ENCODE results near the gene AHNAK.
"Not testable (repeated sequence)": the region's sequence is repeated elsewhere in the genome, so short reads cannot be mapped to it uniquely, and the experiment has no call there.

AHNAK gene

GRCh38 chr11:62573006-62573591, 26.5 kb upstream of the AHNAK start:
- DNase-seq: no peak

DNA sequence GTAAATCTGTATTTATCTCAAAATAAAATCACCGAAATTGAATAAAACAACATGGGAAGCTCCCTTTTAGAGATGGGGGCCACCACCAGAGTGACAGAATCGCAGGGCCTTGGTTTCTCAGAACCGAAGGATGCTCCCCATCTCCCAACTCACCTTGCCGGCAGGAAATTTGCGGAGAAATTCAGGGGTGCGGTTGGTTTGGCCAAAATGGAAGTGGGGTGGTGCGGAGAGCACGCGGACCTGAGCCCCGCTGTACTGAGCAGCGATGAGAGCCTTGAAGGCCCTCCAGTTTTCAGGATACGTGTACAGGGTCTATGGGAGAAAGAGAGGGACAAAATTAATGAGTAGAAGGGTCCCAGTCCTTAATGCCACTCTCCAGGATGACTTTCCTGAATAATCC, 25.8 kb upstream of the AHNAK start:
- no peak for DNase-seq

DNA sequence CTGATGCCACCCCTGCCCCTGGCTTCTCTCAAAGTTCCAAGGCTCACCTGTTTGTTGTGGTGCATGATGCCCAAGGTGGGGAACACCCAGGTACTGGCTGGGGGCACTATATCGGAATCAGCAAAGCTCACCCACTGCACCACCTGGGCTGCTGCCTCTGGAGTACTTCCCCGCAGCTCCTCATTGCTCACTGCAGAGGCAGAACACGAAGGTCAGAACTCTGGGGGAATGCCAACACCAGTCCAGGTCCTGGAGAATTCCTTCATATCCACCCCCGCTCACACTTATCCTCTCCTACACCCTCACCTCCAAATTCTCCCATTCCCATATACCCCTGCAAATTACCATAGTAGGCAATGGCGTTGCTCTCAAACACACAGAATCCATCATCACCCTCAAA, 24.9 kb upstream of the AHNAK start:
- DNase-seq: not testable (repeated sequence)

DNA sequence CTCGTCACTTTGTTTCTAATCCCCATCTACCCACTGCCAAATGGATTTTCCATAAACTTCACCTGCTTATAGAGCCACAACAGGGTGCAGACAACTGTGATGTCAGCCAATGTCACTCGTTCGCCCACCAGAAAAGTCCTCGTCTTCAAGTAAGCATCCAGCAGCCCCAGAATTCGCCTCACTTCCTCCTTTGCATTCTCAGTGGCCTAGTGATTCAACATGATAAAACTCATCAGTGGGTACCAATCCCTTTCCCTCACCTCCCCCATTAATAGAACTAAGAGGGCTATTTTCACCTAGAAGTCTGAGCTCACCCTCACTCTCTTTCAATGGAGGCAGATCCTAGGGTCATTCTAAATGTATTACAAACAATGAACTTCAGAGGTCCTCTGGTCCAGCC, 24.3 kb upstream of the AHNAK start:
- not testable (repeated sequence) for DNase-seq

GRCh38 chr11:62569611-62570010, 23.0 kb upstream of the AHNAK start:
- DNase-seq: no peak

DNA sequence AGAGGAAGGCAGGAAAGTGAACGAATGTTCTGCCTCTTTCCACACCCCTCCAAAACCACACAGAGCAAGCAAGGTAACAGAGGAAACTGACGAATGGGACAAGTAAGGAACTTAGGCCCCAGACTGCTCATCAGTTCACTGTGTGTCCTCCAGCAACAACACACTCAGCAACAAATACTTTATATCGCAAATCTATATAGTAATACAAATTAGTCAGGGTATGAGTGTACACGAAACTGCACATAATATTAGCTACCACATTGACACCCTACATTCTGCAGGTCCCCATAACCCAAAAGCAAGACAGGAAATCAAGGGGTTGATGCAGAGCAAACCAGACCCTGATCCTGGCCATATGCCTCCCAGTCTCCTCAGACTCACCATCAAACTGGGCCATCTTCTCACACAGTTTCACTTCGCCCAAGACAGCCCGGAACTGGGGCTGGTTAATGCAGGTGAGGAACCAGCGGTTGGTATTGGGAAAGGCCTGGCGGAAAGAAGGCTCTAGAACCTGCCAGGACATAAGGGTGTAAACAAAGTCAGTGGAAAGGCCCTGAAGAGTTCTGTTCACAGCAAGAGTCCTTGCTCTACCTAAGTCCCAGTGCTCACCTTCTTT, 20.5 kb upstream of the AHNAK start:
- no peak for DNase-seq

GRCh38 chr11:62566247-62566646, 19.6 kb upstream of the AHNAK start:
- DNase-seq: no peak

GRCh38 chr11:62565100-62565802, 18.6 kb upstream of the AHNAK start:
- DNase-seq: no peak

- not testable (repeated sequence) for DNase-seq
These were observed 15.1 kb upstream of the AHNAK start for GRCh38 chr11:62561677-62562230.

DNA sequence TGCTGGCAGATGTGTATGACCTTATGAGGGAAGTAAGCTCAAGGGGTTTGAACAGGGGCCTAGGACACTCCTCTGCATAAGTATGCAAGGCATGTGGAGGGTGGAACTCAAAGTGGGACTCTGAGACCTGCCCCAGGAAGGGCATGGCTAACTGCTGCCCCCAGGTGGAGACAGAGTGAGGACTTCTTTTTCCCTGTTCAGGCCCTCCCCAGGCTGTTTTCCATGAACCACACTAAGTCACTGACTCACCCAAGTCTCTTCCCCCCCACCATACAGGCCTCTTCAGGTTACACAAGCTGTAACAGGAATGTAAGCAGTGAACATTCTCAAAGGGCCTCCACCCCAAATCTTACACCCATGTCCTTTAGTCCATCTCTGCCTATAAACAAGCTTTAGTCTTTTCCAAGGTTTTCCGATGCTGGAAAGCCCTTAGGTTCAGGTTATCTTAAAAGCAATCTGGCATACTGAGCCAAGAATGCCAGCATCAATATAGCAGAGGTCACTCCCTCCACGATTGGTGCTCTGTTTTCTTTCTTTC, 14.0 kb upstream of the AHNAK start:
- DNase-seq: peak; percentile 90

DNA sequence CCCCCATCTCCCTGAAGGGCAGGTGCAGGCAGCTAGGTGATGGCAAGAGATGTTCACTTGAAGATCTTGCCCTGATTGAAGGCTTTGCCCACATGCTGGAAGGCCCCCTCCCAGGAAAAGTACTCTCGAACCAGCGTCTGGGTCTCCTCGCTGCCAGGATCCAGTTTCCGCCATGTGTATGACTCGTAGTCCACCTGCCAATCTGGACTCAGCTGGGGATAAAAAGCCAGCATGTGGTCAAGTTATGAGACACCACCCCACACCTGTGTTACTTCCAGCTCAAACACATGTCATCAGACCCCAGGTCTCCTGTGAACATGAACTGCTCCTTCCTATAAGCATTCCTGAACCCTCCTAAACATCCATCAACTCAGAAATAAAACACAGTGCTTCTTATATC, 13.0 kb upstream of the AHNAK start:
- not testable (repeated sequence) for DNase-seq

DNA sequence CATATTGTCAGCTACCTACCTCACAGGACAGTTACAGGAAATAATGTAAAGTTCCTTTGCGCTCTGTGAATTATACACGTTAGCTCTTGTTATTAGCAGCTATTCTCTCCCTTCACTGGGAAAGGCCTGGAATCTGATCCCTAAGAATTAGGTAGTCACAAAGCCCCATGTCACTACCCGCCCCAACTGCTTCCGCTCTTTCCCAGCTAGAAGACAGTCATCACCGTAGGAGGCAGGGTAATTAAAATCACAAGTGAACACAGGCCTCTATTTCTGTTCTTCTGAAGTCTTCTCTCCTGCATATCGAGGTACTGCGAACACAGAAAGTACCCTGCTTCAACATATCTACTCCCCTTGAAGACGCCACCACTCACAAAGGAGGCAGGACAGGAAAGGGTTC, 12.6 kb upstream of the AHNAK start:
- no peak for DNase-seq

- no peak for DNase-seq
These were observed 12.1 kb upstream of the AHNAK start for GRCh38 chr11:62558669-62559068.

DNA sequence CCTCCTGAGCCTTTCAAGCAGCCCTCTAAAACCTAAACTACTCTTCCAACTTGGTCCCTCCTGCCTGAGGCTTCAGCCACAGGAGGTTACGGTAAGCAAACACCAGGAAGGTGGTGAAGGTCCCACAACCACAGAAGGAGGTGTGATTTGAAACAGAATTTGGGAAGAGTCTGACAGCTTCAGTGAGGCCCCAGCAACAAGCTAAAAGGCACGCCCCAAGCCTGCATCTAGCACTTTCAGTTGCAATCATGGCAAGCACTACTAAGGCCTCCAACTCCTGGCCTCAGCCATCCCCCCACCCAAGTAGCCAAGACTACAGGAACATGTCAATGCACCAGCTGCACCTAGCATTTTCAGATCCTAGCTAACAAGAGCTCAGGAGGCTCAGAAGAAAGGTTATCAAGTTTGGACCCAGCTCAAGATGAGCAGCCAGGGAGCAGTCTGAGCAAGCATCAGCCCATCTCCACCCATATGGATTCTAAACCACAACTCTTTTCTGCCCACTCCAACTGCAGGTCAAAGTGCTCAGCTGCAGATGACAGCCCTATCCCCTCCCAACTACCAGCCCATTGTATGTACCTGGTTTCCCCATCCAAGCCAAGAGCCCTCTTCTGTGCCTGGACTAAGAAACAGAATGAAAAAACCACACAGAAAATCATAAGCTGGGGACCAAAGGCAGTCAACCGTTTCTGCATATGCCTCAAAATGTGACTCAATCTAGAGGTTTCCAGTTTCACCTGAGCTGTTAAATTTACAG, 10.4 kb upstream of the AHNAK start:
- peak; percentile 69 for DNase-seq

- peak; percentile 87 for DNase-seq
These were observed 9.7 kb upstream of the AHNAK start for GRCh38 chr11:62556108-62556874.

DNA sequence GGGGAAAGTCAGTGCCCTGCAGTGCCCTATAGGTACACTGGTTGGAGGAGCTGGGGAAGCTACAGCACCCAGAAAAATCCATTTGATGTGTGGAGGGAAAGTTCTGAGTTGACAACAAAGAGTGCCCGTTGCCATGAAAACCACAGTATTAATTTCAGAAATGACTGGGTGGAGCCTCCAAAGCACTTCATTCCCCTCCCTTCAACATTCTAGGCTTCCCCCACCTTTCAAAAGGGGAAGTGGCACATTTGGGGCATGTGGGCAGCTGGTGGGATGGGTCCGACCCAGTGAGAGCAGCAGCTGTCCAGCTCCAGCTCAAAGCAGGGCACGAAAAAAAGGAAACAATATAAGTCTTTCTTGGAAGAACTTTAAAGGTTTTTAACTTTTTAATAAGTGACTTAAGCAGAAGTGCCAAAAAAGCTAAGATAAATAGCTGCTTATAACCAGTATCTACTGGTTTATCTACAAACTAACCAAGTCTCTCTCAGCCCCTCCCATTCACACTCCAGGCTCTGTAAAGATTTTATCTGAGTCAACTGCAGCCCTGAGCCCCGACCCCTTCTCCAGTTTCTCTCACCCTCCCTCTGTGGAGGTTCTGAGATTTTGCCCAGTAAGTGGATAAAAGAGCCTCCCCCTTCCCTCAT, 9.0 kb upstream of the AHNAK start:
- DNase-seq: peak; percentile 49

DNA sequence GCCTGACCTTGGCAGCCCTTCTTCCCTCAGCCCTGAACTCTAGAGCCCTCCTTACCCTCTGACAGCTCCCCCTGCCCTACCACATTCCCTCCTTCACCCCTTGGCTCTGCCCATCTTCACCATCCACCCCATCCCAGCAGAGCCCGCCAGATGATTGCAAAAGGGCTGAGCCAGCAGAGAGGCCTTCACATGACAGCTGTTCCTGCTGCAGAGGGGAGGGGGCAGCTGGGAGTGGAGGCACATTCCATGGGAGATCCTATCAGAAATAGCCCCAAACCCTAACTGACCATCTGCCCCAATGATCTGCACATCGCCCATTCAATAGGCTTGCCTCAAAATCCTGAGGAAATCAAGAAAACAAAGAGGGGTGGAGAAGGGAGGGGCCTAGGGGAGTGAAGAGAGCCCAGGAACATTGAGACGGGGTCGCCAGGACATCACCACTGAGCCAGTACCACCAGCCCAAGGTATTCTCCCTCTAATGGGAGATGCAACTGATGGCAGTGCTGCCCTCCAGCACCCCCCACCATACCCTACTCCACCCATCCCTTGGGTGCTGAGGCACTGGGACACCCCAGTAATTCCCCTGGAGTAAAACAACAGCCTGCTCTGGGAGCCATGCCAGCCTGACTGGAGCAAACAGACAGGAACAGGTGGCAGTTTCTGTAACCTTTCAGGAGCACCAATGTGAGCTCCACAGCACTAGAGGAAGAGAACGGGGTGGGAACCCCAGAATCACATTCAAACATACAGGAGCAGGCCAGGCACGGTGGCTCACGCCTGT, 8.0 kb upstream of the AHNAK start:
- DNase-seq: no peak

GRCh38 chr11:62553839-62554361, 7.3 kb upstream of the AHNAK start:
- DNase-seq: no peak

GRCh38 chr11:62553080-62553838, 6.7 kb upstream of the AHNAK start:
- peak; percentile 76 for DNase-seq
